ACHN (cell line): ENCODE data around the gene MASP1.
A peak's percentile ranks its signal among the peaks of the same experiment; 100 is the strongest.
"Not testable (repeated sequence)": the region's sequence is repeated elsewhere in the genome, so short reads cannot be mapped to it uniquely, and the experiment has no call there.

Source experiments
- DNase-seq: peaks from one replicate; pipeline ENCODE4 v3.0.0-alpha.2; 2015
- in situ Hi-C: cut with HindIII; loops from 2 replicates; pipeline ENCODE4 v1.10.0; 2017; ENCODE audit warnings: low sequenced_read_pairs, low pct_ligation_motif_present, low pct_unique_long_range_greater_than_20kb

Gene MASP1

DNA sequence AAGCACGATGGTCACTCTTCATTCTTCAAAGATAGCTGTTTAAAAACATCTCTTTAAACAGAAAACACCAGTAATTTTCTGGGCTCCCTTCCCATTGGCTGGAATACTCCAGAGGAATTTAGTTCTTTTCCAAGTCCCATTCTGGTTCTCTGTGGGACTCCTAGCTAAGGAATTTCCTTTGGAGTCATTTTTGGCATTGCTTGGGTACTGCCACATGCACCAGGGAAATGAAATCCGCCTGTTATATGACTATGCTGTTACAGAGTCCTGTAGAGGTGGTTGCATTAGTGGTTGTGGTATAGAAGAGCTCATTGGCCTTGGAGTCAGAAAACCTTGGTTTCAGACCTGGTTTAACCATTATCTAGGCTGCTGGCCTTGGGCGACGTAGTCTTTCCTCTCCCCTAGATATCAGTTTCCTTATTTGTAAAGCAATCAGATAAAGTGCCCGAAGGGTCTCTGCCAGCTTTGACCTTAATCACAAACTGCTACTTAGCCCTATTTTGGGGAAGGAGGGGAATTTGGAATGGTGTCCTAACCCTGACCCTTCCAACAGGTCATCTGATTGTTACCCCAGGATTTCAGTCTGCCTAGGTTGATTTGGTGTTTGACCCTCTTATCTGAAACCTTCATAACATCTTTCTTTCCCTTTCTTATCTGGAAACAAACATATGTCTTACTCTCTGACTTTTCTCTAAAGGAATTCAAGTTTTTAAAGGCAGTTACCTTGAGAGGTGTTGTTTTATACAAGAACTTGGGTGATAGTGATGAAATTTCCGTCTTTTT, 80.8 kb downstream of the MASP1 start:
- in situ Hi-C loops, result no loop called here

DNA sequence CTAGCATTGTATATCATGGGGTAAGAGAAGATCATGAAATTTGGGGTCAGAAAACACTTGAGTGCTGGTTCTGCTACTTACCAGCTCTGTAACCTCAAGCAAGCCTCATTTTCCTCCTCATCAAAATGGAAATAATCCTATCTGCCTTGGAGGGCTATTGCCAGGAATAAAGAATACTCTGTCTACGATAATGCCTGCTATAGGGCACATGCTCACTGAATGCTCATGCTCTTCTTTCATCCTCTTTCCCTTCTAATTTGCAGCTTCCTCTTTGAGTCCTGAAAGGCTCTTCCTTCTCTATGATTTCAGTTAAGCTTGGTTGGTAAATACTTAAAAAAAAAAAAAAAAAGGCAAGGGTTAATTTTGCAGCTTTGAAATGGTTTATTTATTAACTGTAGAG, 81.4 kb downstream of the MASP1 start:
- no peak for DNase-seq
- in situ Hi-C loops, result no loop called here

More for the DNA sequence above, 80.8 kb downstream of the MASP1 start:
- no peak for DNase-seq

DNA sequence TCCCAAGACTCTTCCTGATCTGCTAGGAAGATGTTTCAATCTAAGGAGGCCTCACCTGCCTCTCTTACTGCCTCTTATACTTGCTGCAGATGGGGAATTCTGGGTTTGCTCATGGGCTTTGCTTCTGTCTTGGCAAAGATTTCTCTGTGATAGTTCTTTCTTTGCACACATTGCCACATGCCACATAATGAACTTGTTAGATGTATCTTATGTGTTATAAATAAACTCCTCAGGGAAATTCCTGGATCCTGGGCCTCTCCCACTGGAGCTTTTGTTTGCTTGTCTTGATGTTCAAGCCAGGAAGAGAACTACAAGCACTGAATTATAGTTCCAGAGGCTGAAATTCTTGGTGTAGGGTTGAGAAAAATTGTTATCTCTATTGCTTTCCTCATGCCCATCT, 82.0 kb downstream of the MASP1 start:
- DNase-seq, result no peak
- in situ Hi-C loops, result no loop called here

DNA sequence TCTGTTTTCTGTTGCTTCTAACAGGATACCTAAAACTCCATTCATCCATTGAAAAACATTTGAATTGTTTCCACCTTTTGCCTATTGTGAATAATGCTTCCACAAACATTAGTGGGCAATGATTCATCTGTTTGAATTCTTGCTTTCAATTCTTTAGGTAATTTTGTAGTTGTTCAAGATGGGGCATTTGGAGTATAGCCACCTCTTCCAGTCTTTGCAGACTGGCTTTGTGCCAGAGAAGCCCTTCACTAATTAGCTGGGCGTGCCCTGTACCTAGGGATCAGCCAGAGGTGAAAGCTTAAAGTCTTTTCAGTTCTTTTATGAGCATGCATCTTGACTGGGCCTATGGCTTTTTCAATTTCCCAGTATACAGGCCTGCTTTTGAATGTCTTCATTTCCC, 83.4 kb downstream of the MASP1 start:
- DNase-seq, result no peak
- in situ Hi-C loops, result no loop called here

DNA sequence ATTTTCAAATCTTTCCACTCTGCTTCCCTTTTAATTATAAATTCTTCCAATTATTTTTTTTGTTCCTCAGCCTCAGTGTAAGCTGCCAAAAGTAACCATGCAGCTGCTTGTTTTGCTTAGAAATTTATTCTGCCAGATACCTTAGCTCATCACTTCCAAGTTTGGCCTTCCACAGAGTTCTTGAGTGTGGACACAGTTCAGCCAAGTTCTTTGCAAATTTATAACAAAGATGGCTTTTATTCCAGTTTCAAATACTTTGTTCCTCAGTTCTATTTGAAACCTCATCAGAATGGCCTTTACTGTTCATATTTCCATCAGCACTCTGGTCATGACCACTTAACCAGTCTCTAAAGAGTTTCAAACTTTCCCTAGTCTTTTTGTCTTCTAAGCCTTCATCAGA, 83.9 kb downstream of the MASP1 start:
- in situ Hi-C loops, result no loop called here
- DNase-seq, result no peak

DNA sequence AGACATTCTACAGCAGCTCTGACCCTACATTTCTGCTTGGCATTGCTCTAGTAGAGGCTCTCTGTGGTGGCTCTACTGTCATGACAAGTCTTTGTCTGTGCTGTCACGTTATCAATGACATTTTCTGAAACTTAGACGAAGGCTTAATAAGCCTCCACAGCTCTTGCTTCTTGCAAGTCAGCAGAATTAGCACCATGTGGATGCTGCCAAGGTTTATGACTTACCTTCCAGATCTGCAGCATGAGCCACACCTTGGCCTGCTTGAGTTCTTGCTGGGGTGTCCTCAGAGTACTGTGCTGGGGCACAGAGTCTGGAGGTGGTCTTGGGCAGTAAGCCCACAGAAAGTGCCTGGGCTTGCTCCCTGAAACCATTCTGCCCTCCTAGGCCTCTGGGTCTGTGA, 84.5 kb downstream of the MASP1 start:
- DNase-seq, result no peak
- in situ Hi-C loops, result no loop called here

DNA sequence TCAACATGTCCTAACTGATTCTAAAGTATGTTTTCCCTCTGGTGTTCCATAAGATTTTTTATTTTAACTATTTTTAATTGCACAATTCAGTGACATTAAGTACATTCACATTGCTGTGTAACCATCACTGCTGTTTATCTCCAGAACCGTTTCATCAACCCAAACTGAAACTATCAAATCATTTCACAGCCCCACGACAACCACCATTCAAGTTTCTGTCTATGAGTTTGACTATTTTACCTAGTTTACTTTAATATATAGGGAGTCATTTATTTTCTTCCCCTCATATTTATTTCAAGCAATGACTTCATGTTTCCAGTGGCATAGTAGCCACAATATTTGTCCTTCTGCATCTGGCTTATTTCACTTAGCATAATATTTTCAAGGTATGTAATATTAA, 85.9 kb downstream of the MASP1 start:
- in situ Hi-C loops, result no loop called here

DNA sequence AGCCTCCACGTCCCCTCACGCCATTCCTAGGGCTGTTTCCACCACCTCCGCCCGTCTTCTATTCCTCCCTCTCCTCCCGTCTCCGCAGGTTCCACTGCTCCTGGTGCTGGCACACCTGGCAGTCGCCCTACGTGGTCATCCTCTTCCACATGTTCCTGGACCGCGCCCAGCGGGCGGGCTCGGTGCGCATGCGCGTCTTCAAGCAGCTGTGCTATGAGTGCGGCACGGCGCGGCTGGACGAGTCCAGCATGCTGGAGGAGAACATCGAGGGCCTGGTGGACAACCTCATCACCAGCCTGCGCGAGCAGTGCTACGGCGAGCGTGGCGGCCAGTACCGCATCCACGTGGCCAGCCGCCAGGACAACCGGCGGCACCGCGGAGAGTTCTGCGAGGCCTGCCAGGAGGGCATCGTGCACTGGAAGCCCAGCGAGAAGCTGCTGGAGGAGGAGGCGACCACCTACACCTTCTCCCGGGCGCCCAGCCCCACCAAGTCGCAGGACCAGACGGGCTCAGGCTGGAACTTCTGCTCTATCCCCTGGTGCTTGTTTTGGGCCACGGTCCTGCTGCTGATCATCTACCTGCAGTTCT, 92.0 kb downstream of the MASP1 start:
- in situ Hi-C loops, DNase-seq: not testable (repeated sequence)

More for the DNA sequence above, 85.9 kb downstream of the MASP1 start:
- no peak for DNase-seq

DNA sequence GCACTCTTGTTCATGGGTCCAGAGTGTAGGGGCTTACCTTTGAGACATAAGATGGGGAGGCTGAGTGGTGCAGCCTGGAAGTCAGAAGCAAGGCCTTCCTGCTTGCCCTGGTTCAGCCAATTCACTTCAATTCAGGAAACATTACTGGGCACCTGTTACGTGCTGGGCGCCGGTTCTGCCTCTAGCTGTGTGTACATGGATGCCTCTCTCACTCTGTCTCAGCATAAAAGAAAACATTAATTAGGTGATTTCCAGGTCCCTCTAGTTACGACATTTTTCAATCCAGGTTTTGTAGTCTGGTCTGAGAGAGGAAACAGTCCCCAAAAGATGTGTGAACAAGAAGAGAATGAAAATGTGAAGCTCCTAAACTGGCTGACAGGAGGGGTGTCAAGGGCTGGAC, 93.0 kb downstream of the MASP1 start:
- in situ Hi-C loops, result no loop called here
- no peak for DNase-seq

DNA sequence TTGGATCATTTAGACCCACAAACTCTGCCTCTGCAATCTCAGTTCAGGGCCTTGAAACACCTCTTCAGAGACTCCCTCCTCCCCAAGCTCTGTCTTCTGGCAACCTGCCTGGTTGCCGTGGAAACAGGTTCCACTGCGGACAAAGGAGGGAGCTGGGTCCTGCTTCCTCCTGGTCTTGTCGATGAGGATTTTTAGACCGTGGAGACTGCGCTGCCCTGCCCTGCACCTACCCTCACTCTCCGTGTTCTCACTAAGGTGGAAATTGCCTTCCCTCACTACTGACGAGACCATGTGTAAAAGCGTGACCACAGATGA, 94.2 kb downstream of the MASP1 start, which contains the start of gene RTP1:
Gene RTP1 (plus strand): TSS at position 152 of the 315 bp plus-strand sequence. CDS start 30 bp downstream, at position 182.
- DNase-seq, result no peak
- in situ Hi-C loops, result no loop called here

DNA sequence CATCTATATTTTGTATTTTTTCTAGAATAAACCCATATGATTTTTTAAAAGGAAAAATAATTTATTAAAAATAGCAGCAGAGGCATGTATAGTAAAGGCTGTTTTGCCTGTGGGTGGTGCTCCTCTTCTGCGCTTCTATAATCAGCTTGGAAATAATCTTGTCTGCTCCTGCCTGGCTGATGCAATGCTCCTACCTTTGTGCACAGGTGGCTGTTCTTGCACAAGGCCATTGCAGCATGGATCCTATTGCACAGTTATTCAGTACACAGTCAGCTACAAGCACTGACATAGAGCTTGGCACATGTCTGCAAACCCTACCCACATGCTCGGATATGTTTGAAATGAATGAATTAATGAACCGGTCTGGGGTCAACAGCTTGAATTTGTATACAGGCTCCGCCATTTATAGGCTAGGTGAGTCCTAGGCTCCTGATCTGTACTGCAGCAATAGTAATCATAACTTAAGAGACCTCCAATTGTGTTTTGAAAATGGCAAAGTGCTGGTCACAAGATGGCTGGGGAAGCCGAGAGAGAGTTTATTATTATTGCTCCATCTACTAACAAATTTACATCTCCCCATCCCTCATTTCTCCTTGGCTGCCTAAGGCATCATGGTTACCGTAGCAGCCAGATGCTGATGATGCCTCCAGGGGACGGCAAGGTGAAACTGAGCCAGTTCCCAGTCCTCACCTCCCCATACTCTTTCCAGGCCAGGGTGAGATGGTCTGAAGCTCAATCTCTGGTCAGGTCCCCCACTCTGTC, 94.8 kb downstream of the MASP1 start:
- no peak for DNase-seq
- in situ Hi-C loops, result no loop called here

DNA sequence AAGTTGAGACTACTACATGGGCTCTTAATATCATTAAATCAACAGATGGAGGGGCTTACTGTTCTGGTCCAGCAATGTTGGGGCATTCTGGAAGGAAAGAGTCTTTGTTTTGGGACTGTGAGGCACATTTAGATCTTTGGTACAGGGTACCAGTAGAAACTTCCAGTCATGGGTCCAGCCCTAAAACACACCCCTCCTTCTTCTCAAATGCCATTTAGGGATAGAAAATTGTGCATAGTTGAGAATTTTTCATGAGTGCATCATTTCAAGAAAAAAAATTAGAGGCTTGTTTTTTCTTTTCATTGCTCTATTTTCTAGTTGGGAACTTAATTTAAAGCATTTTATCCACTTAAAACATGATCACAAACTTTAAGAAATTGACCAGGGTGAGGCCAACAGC, 98.4 kb downstream of the MASP1 start:
- in situ Hi-C loops, result no loop called here
- DNase-seq, result no peak

DNA sequence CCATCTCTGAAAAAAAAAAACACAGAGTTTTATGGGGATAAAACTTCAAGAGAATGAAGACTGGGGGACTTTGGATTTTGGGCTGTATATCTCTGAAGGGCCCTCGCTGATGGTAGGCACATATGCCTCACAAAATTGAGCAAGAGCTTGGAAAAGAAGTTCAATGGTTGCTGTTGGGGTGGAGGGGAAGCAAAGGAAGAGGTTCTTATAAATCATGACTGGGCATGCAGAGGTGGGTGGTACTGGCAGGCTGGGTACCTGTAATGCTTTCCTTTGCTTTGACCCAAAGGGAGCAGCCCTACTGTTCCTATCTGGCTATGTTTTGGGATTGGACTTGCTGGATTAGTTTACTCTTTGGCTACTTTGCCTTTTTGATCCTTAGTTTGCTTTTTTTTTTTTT, 100.3 kb downstream of the MASP1 start:
- no peak for DNase-seq
- in situ Hi-C loops, result no loop called here

DNA sequence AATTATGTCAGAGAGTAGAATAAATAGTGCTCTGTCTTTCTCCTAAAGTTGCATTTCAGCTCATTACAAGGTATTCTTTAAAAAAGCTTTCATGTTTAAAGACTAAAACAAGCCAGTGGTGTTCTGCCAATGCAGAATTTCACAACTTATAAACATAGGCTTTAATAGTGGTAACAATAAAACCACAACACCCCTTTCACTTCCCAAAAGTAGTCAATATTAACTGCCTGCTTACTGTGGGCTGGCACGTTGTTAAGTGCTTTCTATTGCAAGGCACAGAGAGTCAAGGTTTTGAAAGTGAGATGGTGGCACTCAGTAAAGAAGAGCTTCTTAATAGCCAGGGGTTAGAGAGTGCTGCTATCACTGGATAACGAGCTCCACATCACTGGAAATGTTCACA, 102.6 kb downstream of the MASP1 start:
- DNase-seq, result no peak
- in situ Hi-C loops, result no loop called here

DNA sequence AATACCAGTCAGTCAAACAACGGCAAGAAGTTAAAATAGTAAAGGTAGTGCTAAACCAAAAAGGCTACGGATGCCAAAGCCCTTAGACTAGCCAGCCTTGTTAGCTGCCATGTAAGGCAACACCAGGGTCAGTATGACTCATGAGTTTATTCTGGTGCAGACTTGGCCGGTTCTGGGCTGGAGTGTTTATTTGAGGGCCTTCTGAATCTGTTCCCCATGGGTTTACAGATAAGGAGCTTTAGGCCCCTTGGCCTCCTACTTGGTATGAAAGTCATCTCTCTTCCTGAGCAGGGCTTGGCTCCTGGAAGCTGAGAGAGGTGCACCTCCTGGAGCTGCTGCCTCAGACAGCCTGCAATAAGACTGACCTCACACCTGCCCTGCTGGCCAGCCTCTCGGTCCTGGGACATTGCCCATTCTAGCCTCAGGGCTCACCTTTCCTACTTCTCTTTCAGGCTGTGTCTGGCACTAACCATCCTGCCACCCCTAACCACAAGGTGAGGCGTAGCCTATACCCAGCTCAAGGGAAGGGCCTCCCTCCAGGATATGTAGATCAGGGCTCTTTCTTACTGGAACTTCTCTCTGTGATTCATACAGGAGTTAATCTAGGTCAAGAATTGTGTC, 104.6 kb downstream of the MASP1 start:
- peak; percentile 16 for DNase-seq
- in situ Hi-C loops, result no loop called here

DNA sequence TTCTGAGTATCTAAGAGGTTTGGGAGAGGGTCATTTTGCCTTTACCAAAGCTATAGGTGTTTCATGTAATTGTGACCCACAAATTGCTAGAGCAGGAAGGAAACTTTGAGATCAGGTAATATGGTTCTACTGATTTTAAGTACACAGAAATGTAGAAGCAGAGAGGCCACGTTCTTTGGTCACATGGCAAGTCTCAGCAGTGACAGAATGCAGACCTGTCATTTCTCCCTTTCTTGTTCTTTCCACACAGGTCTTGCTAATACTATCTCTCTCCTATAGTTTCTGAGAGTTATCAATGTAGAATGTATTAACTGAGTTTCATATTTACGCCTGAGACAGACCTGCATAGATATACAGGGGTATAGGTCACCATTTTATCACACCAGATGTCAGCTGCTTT, 105.2 kb downstream of the MASP1 start:
- in situ Hi-C loops, result no loop called here
- no peak for DNase-seq

DNA sequence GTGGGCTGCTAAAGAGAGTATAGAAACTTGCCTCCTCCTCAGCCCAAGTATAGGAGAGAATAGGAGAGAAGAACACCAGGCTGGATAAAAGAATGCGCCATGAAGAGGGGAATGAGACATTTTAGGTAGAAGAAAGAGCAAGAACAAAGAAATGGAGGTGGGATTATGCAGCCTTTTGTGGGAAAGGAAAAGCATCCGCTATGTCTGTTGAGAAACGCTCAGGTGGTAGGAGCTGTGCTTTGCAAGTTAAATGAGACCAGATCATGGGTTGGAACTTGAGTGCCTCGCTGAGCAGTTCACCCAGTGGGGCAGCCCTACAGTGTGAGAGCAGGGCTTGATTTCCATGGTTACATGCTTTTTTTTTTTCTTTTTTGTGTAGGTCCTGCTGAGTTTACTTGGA, 105.8 kb downstream of the MASP1 start:
- DNase-seq, result no peak
- in situ Hi-C loops, result no loop called here
